ENCODE measurements around the gene TTC21A. TPM values are rescaled to one million over a fixed set of nuclear protein-coding genes. Genes with fewer than 3 reads are reported as not detected.

Gene TTC21A
- total and polyA plus RNA-seq, 2 donors from 2014 or later = 4.8 to 14.1 TPM

DNA sequence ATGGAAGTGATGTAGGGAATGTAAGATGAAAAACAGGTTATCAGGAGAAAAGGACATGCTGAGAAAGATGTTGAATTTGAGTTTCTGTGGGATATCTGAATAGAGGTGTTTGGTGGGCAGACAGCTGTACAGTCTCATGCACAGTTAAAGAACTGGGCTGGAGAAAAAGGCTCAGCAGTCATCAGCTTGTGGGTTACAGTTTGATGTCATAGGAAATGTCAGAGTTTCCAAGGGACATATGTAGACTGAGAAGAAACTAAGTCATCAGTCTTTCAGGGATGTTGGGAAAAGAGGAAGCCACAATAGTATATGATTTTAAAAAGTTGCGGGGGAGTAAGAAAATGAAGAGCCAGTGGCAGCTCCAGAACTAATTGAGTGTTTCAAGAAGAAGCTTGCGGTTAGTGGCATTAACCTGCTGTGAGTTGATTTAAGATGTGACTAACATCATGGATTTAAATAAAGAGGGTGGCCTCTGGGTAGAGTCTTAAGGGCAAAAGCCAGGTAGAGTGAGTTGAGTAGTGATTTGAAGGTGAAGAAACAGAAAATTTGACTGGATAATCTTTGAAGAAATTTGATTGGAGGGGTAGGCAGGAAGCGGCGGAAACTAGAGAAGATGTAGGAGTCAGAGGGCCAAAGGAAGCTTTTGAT lies 24.7 kb upstream of the TTC21A start:
- FAIRE-seq = no peak
- TF ChIP-seq, protein P1, sequence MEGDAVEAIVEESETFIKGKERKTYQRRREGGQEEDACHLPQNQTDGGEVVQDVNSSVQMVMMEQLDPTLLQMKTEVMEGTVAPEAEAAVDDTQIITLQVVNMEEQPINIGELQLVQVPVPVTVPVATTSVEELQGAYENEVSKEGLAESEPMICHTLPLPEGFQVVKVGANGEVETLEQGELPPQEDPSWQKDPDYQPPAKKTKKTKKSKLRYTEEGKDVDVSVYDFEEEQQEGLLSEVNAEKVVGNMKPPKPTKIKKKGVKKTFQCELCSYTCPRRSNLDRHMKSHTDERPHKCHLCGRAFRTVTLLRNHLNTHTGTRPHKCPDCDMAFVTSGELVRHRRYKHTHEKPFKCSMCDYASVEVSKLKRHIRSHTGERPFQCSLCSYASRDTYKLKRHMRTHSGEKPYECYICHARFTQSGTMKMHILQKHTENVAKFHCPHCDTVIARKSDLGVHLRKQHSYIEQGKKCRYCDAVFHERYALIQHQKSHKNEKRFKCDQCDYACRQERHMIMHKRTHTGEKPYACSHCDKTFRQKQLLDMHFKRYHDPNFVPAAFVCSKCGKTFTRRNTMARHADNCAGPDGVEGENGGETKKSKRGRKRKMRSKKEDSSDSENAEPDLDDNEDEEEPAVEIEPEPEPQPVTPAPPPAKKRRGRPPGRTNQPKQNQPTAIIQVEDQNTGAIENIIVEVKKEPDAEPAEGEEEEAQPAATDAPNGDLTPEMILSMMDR (IDR thresholded peaks at IDR 0.05; ENCODE audit: borderline replicate concordance, extremely low read depth, insufficient read depth) = no peak
- no peak for DNase-seq

DNA sequence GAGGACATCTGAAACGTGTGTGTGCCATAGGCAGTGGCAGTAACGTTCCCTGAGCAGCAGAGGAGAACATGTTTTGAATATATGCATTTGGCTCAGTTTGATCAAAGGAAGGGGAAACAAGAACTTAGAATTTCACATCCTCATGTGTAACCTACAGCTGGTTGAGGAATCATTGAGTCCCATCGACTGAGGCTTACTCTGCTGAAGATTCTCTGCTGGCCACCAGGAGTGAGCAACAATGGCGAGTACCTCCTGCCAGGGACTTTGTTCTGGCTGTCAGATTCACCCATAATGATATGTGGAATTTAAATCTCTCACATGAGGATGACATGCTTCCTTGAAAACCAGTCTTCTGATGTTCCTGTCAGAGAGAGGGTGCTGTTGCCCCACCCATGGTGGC lies 21.3 kb upstream of the TTC21A start:
- no peaks in the 10 kb centered on the region for H3K4me1 ChIP-seq (ENCODE audit: control insufficient read depth in 2 of 3, insufficient read depth in 2 of 3, low read depth in 1 of 3, low read length in 3 of 3)
- FAIRE-seq (no peak), DNase-seq (no peak)
- H3K9me3 ChIP-seq (ENCODE audit: control insufficient read depth in 2 of 3, insufficient read depth in 1 of 3, low read length in 3 of 3) = no peaks in the 10 kb centered on the region
- no peak overlapping the region for H3K4me3 ChIP-seq (ENCODE audit: low read length in 3 of 3)
- H3K27me3 ChIP-seq (ENCODE audit: control insufficient read depth, insufficient read depth, low read length) = no peaks in the 10 kb centered on the region
- H3K27ac ChIP-seq (ENCODE audit: low read depth in 2 of 2, low read length in 2 of 2) = no peak overlapping the region
- TF ChIP-seq, protein P1 (IDR thresholded peaks at IDR 0.05; ENCODE audit: borderline replicate concordance, extremely low read depth, insufficient read depth) = no peak
- peaks cover 3 to 40% (median 38%) of the 10 kb centered on the region in 3 donors for H3K36me3 ChIP-seq (ENCODE audit: control insufficient read depth in 2 of 3, insufficient read depth in 3 of 3, low read length in 3 of 3)
- H3K9ac ChIP-seq (ENCODE audit: low read length in 3 of 3) = no peak overlapping the region
- intact Hi-C loops (cut with DNase I) = no loop called here

More for the DNA sequence above, 24.7 kb upstream of the TTC21A start:
- Histone ChIP-seq H3K27me3 (ENCODE audit: control insufficient read depth, insufficient read depth, low read length) (no peaks in the 10 kb centered on the region), H3K4me3 (ENCODE audit: low read length in 3 of 3) (no peak overlapping the region), H3K9ac (ENCODE audit: low read length in 3 of 3) (no peak overlapping the region), H3K4me1 (ENCODE audit: control insufficient read depth in 2 of 3, insufficient read depth in 2 of 3, low read depth in 1 of 3, low read length in 3 of 3) (no peaks in the 10 kb centered on the region), H3K27ac (ENCODE audit: low read depth in 2 of 2, low read length in 2 of 2) (no peak overlapping the region), H3K9me3 (ENCODE audit: control insufficient read depth in 2 of 3, insufficient read depth in 1 of 3, low read length in 3 of 3) (no peaks in the 10 kb centered on the region), H3K36me3 (ENCODE audit: control insufficient read depth in 2 of 3, insufficient read depth in 3 of 3, low read length in 3 of 3) (peaks cover 9 to 23% (median 23%) of the 10 kb centered on the region in 3 donors)
- intact Hi-C loops (cut with DNase I) = no loop called here

DNA sequence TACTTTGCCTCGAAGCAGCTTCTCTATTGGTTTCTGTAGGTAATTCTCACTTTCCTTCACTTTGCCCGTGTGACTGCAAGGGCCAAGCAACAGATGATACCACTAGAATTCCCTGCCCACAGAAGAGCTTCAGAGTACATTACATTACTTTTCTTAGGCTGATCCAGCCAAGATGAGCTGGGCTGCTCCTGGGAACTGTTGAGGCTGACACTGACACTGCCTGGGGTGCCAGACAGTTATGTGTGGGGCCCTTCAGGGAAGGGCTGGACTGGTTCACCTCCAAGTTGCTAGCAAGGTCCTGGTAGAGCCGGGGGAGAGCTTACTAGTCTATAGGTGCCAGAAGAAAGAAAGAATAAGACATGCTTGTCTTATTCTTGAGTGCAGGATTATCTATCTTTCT lies 19.0 kb upstream of the TTC21A start:
- no peak overlapping the region for H3K27ac ChIP-seq (ENCODE audit: low read depth in 2 of 2, low read length in 2 of 2)
- DNase-seq (no peak), FAIRE-seq (no peak)
- intact Hi-C loops (cut with DNase I) = no loop called here
- H3K9me3 ChIP-seq (ENCODE audit: control insufficient read depth in 2 of 3, insufficient read depth in 1 of 3, low read length in 3 of 3) = no peaks in the 10 kb centered on the region
- no peak overlapping the region for H3K9ac ChIP-seq (ENCODE audit: low read length in 3 of 3)
- H3K4me1 ChIP-seq (ENCODE audit: control insufficient read depth in 2 of 3, insufficient read depth in 2 of 3, low read depth in 1 of 3, low read length in 3 of 3) = no peaks in the 10 kb centered on the region
- H3K4me3 ChIP-seq (ENCODE audit: low read length in 3 of 3) = no peak overlapping the region
- no peaks in the 10 kb centered on the region for H3K27me3 ChIP-seq (ENCODE audit: control insufficient read depth, insufficient read depth, low read length)
- peaks cover 8 to 42% (median 41%) of the 10 kb centered on the region in 3 donors for H3K36me3 ChIP-seq (ENCODE audit: control insufficient read depth in 2 of 3, insufficient read depth in 3 of 3, low read length in 3 of 3)
- TF ChIP-seq, protein P1 (IDR thresholded peaks at IDR 0.05; ENCODE audit: borderline replicate concordance, extremely low read depth, insufficient read depth) = no peak

All from kidney (tissue), 14 donors.